Measurements from ENCODE around the gene NPDC1.

DNA sequence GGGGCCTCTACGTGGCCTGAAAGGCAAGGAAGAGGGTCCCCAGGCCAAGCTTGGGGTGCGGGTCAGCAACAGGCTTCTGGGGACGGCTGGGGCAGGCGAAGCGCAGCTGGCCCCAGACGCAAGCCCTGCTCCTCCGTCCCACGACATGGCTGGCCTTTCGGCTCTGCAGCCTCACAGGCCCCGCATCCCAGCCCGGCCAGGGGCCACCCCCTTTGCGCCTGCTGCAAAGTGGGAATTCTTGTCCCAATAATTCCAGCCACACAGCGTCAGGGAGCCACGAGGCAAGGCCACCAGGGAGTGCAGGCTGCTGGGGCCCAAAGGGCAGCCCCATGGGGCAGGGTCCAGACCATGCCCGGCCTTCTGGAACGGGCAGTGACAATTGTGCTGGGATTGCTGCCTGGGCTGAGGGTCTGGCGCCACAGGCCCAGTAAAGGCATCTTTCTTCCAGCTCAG, 9.0 kb upstream of the NPDC1 start:
- TF ChIP-seq, protein P1, sequence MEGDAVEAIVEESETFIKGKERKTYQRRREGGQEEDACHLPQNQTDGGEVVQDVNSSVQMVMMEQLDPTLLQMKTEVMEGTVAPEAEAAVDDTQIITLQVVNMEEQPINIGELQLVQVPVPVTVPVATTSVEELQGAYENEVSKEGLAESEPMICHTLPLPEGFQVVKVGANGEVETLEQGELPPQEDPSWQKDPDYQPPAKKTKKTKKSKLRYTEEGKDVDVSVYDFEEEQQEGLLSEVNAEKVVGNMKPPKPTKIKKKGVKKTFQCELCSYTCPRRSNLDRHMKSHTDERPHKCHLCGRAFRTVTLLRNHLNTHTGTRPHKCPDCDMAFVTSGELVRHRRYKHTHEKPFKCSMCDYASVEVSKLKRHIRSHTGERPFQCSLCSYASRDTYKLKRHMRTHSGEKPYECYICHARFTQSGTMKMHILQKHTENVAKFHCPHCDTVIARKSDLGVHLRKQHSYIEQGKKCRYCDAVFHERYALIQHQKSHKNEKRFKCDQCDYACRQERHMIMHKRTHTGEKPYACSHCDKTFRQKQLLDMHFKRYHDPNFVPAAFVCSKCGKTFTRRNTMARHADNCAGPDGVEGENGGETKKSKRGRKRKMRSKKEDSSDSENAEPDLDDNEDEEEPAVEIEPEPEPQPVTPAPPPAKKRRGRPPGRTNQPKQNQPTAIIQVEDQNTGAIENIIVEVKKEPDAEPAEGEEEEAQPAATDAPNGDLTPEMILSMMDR (IDR thresholded peaks at IDR 0.05), result no peak
- TF ChIP-seq POLR2A (IDR thresholded peaks at IDR 0.05), result no peak
